Measurements from ENCODE around the gene OCSTAMP.
A peak's percentile ranks its signal among the peaks of the same experiment; 100 is the strongest.

OCSTAMP gene

DNA sequence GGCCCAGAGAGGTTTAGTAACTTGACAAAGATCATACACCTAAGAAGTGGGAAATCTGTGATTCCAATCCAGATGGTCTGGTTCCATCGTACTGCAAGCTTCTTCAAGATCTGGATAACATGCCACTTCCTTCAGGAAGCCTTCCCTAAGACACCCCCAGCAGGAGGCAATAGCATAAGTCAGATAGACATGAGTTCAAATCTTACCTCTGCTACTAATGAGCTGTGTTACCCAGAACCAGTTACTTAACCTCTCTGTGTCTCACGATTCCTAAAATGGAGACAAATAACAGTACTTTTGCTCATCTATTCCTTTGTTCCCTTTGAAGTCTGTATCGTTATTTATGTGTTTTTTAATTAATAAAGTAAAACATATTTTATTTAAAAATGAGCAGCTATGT, 22.3 kb upstream of the OCSTAMP start:
- no peak for DNase-seq

DNA sequence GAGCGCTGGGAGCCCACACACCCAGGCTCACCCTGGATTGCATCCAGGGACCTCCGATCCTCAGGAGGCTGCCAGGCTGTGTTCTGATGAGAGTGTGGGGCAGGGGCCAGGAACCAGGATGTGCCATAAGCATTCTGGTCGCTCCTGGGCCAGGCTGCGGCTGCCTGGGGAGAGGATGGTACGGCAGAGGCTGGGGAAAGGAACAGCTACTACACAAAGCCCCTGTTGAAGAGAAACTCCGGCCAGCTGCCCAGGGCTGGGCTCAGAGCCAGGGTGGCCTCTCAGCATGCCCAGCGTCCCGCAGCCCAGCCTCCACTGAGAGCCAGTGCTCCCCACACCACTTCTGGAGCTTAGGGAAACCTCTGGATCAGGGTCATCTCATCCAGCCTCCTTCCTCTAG, 21.7 kb upstream of the OCSTAMP start:
- peak; percentile 51 for DNase-seq

DNA sequence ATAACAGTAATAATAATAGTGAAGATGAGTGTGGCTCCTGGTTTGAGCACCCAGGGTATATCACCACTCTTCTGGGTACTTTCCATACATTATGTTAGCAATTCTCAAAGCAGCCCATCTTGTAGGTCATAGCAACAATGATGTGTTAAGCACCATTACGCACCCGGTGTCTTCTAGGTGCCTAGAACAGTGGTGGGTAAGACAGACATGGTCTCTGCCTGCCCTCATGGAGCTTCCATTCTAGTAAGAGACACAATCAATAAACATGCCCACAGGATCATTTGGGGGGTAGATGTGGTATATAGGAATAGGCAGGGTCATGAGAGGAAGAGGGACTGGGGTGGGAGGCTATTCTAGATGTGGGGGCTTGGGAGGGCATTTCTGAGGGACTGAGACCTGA, 21.0 kb upstream of the OCSTAMP start:
- DNase-seq: no peak

DNA sequence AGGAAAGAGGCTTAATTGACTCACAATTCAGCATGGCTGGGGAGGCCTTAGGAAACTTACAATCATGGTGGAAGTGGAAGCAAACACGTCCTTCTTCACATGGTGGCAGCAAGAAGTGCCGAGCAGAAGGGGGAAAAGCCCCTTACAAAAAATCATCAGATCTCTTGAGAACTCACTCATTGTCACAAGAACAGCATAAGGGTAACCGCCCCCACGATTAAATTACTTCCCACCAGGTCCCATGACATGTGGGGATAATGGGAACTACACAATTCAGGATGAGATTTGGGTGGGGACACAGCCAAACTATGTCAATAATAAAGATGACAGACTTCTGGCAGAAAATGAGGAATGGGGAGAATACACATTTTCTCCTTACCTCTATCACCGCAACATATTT, 20.5 kb upstream of the OCSTAMP start:
- DNase-seq: no peak

DNA sequence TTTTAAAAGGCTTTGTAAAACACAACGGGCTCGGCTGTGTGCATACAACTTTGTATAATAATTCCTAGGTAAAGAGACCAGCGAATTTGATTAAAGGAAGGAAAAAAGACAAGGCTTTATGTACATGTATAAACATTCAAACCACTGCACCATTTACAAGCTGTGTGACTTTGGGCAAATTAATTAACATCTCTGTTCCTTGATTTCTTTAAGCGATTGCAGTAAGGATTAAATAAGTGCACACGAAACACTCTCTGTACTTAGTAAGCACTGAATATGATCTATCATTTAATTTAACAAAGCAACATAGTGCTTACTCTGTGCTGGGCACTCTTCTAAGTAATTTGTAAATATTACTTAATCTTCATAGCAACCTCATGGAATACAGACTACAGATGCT, 19.5 kb upstream of the OCSTAMP start:
- no peak for DNase-seq

DNA sequence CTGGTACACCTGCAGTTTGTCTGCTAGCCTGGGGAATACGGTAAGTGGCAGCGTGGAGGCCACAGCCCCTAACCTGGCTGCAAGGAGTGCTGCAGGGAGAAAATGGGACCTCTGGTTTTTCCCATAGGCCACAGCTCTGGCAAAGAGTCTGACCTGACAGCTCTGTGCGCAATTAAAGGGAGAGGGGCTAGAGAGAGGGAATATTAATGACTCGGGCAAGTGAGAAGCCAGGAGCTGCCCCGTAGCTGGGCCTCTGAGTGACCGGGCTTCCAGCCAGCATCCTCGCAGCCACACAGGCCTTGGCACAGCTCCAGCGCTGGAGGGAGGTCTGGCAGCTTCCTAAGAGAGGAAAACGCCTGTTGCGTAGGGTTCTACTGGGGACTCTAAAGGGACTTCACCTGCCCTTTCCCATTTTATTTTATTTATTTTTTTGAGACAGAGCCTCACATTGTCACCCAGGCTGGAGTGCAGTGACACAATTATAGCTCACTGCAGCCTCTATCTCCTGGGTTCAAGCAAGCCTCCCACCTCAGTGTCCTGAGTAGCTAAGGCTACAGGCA, 18.2 kb upstream of the OCSTAMP start:
- peak; percentile 88 for DNase-seq

DNA sequence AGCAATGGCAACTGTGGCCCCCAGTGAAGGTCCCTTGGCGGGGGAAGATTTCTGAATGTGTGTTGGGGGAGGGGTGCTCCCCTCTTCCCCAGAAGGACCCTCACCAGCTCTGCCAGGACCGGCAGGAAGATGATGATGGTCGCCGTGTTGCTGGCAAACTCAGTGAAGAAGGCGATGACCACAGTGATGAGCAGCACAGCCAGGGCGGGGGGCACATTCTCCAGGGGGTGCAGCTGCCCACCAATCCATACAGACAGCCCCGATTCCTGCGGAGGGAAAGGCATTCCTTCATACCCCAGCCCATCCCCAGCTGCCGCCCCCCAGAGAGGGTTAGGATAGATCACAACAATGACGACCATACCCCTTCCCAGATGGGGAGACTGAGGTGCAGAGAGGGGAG, 15.7 kb upstream of the OCSTAMP start:
- no peak for DNase-seq

DNA sequence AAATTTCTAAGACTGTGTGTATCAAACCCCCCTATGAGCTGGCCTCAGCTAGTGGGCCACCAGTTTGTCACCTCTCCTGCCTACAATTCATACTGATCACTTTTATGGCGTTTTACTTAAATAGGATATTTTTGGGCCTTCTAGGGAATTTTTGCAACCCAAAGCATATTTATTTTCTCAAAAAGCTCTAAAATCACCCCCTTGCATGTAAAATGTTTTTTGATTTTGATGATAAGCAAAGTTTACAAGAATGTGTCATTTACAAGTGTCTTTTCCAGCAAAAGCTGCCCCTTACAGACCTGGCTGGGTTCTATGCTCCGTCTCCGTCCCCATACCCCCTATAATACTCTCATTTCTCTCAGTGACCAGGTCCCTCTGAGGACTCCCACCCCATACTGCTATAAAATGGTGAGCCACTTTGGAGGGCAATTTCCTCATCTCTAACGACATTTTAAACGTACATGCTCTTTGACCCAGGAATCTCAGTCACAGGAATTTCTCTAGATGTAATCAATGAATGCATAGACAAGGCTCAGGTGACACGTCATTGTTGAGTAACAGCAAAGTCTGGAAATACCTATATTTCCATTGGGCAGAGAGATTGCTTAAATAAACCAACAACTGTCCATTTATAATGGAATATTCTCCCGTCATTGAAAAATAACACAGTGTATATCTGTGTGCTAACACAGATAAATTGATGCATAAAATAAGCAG, 13.9 kb upstream of the OCSTAMP start:
- DNase-seq: no peak

DNA sequence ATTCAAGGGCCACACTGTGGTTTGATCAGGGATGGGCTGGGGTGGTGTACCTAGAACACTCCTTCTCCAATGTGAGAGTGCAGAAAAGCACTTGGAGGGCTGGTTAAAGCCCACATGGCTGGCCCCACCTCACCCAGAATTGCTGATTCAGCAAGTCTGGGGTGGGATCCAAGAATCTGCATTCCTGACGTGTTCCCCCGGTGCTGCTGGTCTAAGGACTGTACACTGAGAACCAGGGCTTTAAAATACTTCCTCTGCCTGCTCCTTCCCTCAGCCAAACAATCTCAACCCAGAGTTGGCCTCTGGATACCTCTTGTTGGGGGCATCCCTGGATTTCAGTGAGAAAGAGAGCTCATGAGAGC, 13.4 kb upstream of the OCSTAMP start:
- DNase-seq: no peak

DNA sequence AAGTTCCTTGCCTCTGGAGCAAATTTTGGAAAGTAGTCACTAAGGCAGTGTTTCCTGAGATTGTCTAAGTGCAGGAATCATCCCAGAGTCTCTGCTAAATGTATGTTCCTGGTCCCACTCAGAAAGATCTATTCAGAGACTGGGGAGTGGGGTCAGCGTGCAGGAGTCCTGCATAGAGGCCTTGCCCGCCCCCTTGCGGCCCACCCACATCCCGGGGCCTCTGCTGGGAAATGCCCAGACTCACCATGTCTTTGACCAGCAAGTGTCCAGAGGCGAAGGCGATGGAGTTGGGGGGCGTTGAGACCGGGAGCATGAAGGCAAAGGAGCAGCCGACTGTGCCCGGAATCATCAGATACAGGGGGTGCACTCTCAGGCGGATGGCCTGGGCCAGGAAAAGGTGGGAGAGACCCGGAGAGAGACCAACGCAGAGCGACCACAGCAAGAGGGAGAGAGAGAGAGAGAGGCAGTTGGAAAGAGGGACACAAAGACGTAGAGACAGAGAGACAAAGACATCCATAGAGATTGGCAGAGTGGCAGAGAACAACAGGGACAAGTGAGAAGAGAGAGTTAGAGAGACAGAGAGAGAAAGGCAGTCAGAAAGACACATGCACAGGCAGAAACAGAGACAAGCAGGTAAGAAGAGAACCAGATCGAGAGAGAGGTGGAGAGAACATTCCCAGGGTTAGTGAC, 12.9 kb upstream of the OCSTAMP start:
- DNase-seq: no peak

DNA sequence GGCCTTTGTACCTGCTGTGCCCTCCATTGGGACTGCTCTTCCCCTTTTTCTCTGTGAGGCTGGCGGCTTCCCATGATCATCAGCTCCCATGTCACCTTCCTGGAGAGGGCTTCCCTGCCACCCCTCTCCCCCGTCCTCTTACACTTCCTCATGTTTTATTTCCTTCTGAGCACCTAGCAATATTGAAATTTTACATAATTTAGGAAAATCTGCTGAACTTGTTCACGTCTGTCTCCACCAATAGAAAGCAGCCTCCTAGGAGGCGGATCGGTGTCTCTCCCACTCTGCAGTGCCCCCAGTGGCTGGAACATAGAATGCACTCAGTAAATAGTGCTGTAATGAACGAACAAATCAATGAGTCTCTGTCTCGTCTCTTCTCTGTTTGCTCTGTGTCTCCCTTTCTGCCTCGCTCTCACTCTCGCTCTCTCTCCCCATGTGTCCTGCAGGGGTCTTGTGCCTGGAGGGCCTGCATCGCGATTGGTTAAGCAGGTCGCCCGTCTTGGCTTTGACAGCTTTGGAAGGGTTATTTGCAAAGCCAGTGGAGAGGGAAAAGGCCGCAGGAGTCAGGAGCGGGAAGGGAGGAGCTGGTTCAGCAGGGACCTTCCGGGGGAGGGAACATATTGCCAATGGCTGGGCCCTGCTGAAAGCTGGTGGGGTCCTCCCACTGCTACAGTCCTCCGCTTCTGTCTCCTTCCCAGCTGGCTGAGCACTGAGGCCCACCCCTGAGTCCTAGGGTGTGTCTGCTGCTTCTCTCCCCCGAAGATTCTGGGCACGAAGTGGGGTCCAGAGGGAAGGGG, 12.1 kb upstream of the OCSTAMP start:
- DNase-seq: peak; percentile 89

DNA sequence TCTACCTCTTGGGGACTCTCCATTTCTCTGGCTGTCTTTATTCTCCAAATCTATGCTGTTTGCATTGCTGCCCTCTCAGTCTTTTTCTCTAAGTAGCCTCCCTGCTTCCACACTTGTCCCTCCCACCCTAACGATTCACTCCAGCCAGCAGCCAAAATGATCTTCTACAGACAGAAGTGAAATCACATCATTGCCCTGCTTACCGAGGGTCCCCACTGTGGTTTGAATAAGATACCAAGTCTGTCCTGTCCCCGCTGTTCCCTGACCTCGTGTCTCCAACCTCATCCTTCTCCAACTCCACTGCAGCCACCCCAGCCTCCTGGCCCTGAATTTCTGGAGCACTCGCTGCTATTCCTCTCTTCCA, 11.5 kb upstream of the OCSTAMP start:
- DNase-seq: no peak

DNA sequence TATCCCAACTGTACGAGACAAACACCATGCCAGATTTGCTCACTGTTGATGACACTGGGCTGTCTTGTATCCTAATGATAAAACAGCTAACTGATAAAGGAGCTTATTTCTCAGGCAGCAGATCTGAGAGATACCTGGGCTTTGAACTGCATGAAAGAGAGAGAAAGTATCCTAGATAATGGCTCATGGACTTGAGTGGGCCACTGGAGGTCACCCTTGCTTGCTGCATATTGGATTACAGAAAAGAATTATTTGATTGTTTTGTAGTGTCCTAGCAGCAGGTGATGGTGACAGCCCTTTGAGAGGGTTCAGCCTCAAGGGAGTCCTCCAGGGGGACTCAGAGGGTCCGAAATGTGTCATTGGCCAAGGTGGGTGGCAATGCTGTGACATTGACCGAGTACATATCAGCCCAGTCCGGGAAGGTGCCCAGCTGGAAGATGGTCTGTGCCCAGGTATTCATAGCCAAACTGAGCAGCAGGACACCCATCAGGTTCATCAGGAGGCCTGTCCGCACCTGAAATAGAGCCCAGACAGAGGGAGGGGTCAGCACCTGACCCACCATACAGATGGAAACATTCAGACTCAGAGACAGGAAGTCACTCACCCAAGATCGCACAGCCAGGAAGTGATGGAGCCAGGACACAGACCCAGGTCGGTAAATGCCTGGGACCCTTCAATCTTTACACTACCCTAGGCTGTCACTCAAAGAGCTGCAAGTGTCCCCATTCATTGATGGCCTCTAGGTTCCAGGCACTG, 9.4 kb upstream of the OCSTAMP start:
- DNase-seq: no peak

DNA sequence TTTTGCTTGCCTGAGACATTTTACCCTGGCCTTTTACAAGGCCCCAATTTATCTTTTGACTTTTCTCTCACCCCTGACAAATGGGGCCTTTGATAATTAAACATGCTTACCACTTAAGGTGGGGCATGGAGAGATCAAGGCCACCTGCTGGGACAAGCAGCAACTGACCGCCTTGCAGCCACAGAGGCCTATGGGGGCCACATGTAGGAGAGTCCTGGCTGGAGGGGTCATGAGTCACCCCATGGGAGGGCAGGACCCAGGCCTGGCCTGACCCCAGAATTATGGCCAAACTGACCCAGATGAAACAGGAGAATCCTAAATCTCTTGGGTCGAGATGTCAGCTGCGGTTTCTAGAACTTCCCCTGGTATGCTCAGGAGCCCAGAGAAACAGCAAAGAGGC, 8.5 kb upstream of the OCSTAMP start:
- DNase-seq: no peak

DNA sequence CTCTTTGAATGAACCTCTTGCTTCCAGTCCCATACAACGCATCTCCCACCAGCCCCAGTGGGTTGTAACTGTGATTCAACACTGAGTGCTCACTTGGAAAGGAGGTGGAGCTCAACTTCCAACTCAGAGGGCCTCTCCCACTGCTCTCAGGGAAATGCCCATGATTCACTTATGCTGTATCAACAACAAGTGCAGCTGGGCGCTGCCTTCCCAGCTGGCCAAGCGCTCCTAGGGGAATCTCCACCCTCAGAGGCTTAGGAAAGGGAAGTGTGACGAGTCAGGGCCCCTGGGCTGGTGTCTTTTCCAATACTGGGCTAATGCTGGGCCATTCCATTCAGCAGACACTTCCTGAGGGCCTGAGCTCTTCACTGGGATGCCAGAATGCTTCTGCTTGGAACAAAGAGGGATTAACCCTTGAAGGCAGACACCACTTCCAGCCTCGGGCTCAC, 8.1 kb upstream of the OCSTAMP start:
- peak; percentile 70 for DNase-seq

DNA sequence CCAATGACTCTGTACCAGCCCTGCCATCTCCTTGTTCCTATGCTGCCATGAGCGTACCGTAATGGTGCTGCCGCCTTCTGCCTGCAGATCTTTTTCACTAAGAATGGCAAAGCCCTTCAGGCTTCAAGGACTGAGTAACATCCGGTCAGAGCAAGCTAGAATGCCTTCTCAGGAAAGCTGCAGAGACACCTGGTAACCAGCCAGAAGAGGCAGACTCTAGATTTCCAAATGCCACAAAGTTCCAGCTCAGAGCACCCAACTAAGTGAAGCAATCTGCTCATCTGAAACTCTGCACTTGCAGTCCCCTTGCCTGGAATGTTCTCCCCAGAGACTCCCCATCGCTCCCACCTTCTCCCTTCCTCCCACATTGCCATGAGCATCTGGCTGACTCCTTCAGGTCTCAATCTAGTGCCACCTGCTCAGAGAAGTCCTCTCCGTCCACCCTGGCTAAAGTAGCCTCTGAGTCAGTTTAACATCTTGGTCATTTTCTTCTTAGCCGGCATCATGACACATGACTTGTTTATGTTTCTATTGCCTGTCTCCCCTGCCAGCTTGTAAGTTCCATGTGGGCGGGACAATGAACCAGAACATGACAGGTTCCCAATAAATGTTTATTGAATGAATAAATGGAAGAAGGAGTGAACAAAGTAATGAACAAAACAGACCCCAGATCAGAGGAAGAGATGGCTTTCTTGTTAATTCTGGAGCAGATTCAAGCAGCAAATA, 6.9 kb upstream of the OCSTAMP start:
- no peak for DNase-seq

DNA sequence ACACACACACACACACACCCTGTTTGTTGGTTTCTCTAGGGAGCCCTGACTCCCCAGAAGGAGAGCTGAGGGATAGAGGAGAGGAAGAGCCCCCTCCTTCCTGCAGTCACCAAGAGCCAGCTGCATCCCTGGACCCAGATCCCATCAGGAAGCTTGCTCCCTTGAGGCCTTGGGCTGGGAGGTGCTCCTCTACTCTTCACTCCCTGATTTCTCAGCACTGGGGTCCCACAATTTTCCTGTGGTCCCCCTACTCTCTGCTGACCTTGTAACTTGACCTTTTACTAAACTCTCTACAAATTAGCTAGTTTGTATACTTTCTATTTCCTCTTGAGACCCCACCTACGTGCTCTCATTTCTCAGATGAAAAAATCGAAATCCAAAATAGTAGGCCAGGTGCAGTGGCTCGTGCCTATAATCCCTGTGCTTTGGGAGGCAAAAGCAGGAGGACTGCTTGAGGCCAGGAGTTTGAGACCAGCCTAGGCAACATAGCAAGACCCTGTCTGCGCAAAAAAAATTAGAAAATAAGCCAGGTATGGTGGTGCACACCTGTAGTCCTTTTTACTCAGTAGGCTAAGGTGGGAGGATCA, 5.0 kb upstream of the OCSTAMP start:
- no peak for DNase-seq

DNA sequence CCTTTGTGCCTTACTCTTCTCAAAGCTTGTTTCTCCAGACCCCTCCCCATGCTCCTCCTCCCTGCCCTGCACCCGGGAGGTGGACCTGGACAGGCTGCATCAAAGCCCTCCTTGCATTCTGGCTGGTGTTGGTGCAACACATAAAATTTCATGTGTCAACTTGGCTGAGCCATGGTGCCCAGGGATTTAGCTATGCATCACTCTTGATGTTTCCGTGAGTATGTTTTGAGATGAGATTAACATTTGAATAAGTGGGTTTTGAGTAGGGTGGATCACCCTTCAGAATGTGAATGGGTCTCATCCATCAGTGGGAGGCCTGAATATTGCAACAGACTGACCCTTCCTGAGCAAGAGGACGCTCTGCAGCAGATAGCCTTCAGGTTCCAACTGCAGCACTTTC, 4.4 kb upstream of the OCSTAMP start:
- DNase-seq: no peak

DNA sequence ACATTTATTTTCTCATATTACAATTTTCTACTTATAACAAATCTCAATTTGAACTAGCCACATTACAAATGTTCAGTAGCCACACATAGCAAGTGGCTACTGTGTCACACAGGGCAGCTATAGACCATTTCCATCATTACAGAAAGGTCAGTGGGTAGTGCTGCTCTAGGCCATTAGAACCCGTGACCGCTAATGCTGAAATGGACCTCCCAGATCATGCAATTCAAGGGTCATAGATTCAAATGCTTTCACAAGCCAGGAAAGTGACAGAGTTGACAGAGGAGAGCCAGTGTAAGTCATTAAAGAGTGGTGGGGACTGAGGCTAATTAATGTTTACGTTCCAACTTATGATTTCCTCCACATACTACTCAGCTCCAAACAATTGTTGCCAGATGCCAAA, 3.5 kb upstream of the OCSTAMP start:
- DNase-seq: no peak

DNA sequence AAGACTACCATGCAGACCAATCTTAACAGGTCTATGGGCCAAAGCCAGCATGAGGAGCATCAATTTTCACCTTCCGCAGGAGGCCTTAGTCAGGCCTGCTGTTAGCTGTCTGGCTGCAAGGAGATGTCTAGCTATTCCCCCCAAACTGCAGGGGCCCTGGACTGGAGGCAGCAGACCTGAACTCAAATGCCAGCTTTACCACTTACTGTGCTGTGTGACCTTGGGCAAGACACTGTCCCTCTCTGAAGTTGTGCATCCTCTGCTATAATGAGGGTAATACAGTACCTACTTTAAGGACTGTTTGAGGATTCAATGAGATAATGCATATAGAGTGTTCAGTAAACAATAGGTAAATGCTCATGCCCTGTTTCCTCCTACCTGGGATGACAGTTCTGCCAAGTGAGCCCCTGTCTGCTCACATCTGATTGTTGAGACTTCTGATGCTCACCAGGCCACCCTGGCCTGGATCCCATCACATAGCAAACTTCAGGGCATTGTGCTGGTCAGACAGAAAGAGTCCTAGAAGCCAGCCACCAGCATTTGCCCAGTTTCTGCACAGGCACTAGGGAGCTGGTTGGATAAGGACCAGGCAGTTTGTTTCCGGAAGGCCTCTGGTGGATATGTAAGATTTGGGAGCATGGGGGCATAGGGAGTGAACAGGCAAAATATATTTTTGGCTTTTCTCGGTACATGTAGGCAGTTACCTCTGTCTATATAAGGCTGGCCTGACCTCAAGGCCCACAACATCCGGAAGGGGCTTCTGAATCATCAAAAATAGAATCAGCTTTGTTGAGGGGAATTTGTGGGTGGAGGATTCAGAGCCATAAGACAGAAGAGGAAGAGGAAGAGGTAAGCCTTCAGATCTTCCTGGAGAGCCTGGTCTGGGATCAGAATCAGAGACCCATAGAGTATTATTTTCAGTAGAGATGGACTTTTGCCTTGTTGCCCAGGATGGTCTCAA, 2.3 kb upstream of the OCSTAMP start:
- DNase-seq: no peak
